IMR-90 (cell line): ENCODE data around the gene RAB31. TPM values are rescaled to one million over a fixed set of nuclear protein-coding genes. Genes with fewer than 3 reads are reported as not detected.

Experiments
- ATAC-seq: fragments of 200-7000 bp; cut with Tn5 transposase; 2 replicates; pipeline ENCODE4 v1.9.1; 2020; ENCODE audit warnings: low read depth, mild to moderate bottlenecking, moderate library complexity
- BruUV-seq: library from RNA; stranded (reverse); fragments of 400-500 nt; replicated peaks from 2 replicates; lab custom pipeline; 2021; lab: Mats Ljungman, UMichigan
- CTCF ChIA-PET: fragments of 300-600 bp; formaldehyde crosslinking; extraction: SDS; loops from one replicate; lab custom pipeline; 2021; ENCODE audit warnings: antibody characterized with exemption; lab: Yijun Ruan, JAX
- POLR2A ChIA-PET: fragments of 300-600 bp; sonication (Branson Sonifier 250); formaldehyde crosslinking; loops from one replicate; lab custom pipeline; 2022; ENCODE audit warnings: antibody characterized with exemption; ENCODE audit not compliant: unreplicated experiment; lab: Charles Lee
- DNase-seq: peaks from one replicate; pipeline ENCODE4 v3.0.0; 2013
- H2AFZ ChIP-seq: replicated peaks from 2 replicates; pipeline ENCODE3; 2013; ENCODE audit warnings: low read length, mild to moderate bottlenecking; ENCODE audit not compliant: poor library complexity
- H2AK5ac ChIP-seq: 2 replicates; pipeline ENCODE4 v1.6.1; 2013; ENCODE audit warnings: low read depth, low read length, inconsistent platforms
- H2AK9ac ChIP-seq: replicated peaks from 2 replicates; pipeline ENCODE3; 2013; ENCODE audit warnings: mild to moderate bottlenecking, low read depth, low read length, moderate library complexity; ENCODE audit not compliant: poor library complexity
- H2BK120ac ChIP-seq: 2 replicates; pipeline ENCODE4 v1.6.1; 2013; ENCODE audit warnings: low read depth, low read length, inconsistent platforms
- H2BK15ac ChIP-seq: 3 replicates; pipeline ENCODE4 v1.6.1; 2013; ENCODE audit warnings: low read depth, low read length, inconsistent platforms
- H2BK20ac ChIP-seq: 2 replicates; pipeline ENCODE4 v1.6.1; 2013; ENCODE audit warnings: low read depth, mild to moderate bottlenecking, inconsistent platforms, low read length, moderate library complexity
- H2BK5ac ChIP-seq: 2 replicates; pipeline ENCODE4 v1.6.1; 2013; ENCODE audit warnings: mild to moderate bottlenecking, low read depth, low read length, inconsistent platforms; ENCODE audit not compliant: poor library complexity, severe bottlenecking
- H3K14ac ChIP-seq: replicated peaks from 2 replicates; pipeline ENCODE4 v1.6.1; 2013; ENCODE audit warnings: low read depth, low read length, inconsistent platforms
- H3K18ac ChIP-seq: 2 replicates; pipeline ENCODE4 v1.6.1; 2013; ENCODE audit warnings: low read depth, low read length, control low read depth
- H3K23ac ChIP-seq: 2 replicates; pipeline ENCODE4 v1.6.1; 2013; ENCODE audit warnings: low read depth, low read length, inconsistent platforms
- H3K27ac ChIP-seq: 2 replicates; pipeline ENCODE4 v1.5.1; 2013; ENCODE audit warnings: mild to moderate bottlenecking, control low read depth, low read length; ENCODE audit not compliant: insufficient read depth
- H3K27me3 ChIP-seq: 2 replicates; pipeline ENCODE4 v1.6.1; 2013; ENCODE audit warnings: low read length; ENCODE audit not compliant: control insufficient read depth, insufficient read depth
- H3K36me3 ChIP-seq: 2 replicates; pipeline ENCODE4 v1.6.1; 2013; ENCODE audit warnings: low read length, mixed read lengths; ENCODE audit not compliant: control insufficient read depth, insufficient read depth
- H3K4ac ChIP-seq: 2 replicates; pipeline ENCODE4 v1.6.1; 2013; ENCODE audit warnings: low read depth, low read length, inconsistent platforms
- H3K4me1 ChIP-seq: 2 replicates; pipeline ENCODE4 v1.6.1; 2013; ENCODE audit warnings: low read length, mixed read lengths; ENCODE audit not compliant: control insufficient read depth, insufficient read depth
- H3K4me2 ChIP-seq: 2 replicates; pipeline ENCODE4 v1.6.1; 2013; ENCODE audit warnings: low read depth, mild to moderate bottlenecking, control low read depth, low read length, moderate library complexity
- H3K4me3 ChIP-seq: 2 replicates; pipeline ENCODE4 v1.5.1; 2013; ENCODE audit warnings: low read depth, mild to moderate bottlenecking, control low read depth, low read length, moderate library complexity; ENCODE audit not compliant: insufficient read depth
- H3K56ac ChIP-seq: 2 replicates; pipeline ENCODE4 v1.6.1; 2013; ENCODE audit warnings: low read length, inconsistent platforms; ENCODE audit not compliant: insufficient read depth; ENCODE audit errors: extremely low read depth
- H3K79me1 ChIP-seq, 2 experiments: 2 replicates each; pipeline ENCODE4 v1.6.1; 2013; ENCODE audit warnings: low read length in 2 of 2, inconsistent platforms in 1 of 2, low read depth in 1 of 2
- H3K9ac ChIP-seq: 2 replicates; pipeline ENCODE4 v1.6.1; 2013; ENCODE audit warnings: low read depth, low read length, control low read depth
- H3K9me1 ChIP-seq: 2 replicates; pipeline ENCODE4 v1.6.1; 2013; ENCODE audit warnings: low read length, inconsistent platforms; ENCODE audit not compliant: insufficient read depth
- H3K9me3 ChIP-seq: 2 replicates; pipeline ENCODE4 v1.6.1; 2013; ENCODE audit warnings: low read length; ENCODE audit not compliant: control insufficient read depth, insufficient read depth
- H4K20me1 ChIP-seq: 2 replicates; pipeline ENCODE4 v1.6.1; 2013; ENCODE audit warnings: low read length, inconsistent platforms; ENCODE audit not compliant: insufficient read depth
- H4K5ac ChIP-seq: 2 replicates; pipeline ENCODE4 v1.6.1; 2013; ENCODE audit warnings: mild to moderate bottlenecking, low read depth, low read length, control low read depth
- H4K8ac ChIP-seq, 2 experiments: 2 replicates each; pipeline ENCODE4 v1.6.1; 2013; ENCODE audit warnings: low read depth in 2 of 2, low read length in 2 of 2, control low read depth in 1 of 2, inconsistent platforms in 1 of 2
- H4K91ac ChIP-seq: 2 replicates; pipeline ENCODE4 v1.6.1; 2013; ENCODE audit warnings: low read depth, low read length, inconsistent platforms; ENCODE audit not compliant: insufficient read depth
- BHLHE40 ChIP-seq: fragments of 150-350 bp; IDR thresholded peaks from 2 replicates; pipeline ENCODE4 v1.6.1; 2016; ENCODE audit warnings: mild to moderate bottlenecking, low read depth, low read length
- CEBPB ChIP-seq: IDR thresholded peaks from 2 replicates; pipeline ENCODE4 v1.6.1; 2012; ENCODE audit warnings: low read depth, low read length, improper control_type of control experiment
- CHD1 ChIP-seq: IDR thresholded peaks from 2 replicates; pipeline ENCODE4 v1.6.1; 2012; ENCODE audit warnings: low read depth, low read length, improper control_type of control experiment
- FOS ChIP-seq: fragments of 150-350 bp; IDR thresholded peaks from 2 replicates; pipeline ENCODE4 v1.6.1; 2016; ENCODE audit warnings: low read depth, low read length
- MXI1 ChIP-seq: IDR thresholded peaks from 2 replicates; pipeline ENCODE4 v1.6.1; 2012; ENCODE audit warnings: low read depth, mild to moderate bottlenecking, low read length, moderate library complexity, borderline replicate concordance
- NFE2L2 ChIP-seq: fragments of 150-350 bp; IDR thresholded peaks from 2 replicates; pipeline ENCODE4 v1.6.1; 2016; ENCODE audit warnings: low read depth, mild to moderate bottlenecking, low read length
- RAD21 ChIP-seq: IDR thresholded peaks from 2 replicates; pipeline ENCODE4 v1.6.1; 2012; ENCODE audit warnings: low read length, improper control_type of control experiment
- RFX5 ChIP-seq: IDR thresholded peaks from 2 replicates; pipeline ENCODE4 v1.8.0; 2012; ENCODE audit warnings: low read depth, mild to moderate bottlenecking, low read length, moderate library complexity
- SMC3 ChIP-seq: fragments of 150-350 bp; IDR thresholded peaks from 2 replicates; pipeline ENCODE4 v1.6.1; 2016; ENCODE audit warnings: low read depth, mild to moderate bottlenecking, antibody characterized with exemption, low read length, moderate library complexity
- USF2 ChIP-seq: fragments of 150-350 bp; IDR thresholded peaks from 2 replicates; pipeline ENCODE4 v1.6.1; 2017; ENCODE audit warnings: mild to moderate bottlenecking, antibody characterized with exemption, low read length, low read depth
- whole genome bisulfite sequencing, 2 experiments: methylation state at CpG; one replicate each; pipeline versions ENCODE4 v1.1.5 to v1.1.7; 2013; ENCODE audit warnings: missing lambda C conversion rate in 2 of 2; ENCODE audit not compliant: insufficient read length in 1 of 2; ENCODE audit errors: extremely low coverage in 2 of 2; 5-methylcytosine and 5-hydroxymethylcytosine counted together
- dilution Hi-C: fragments of 300-500 bp; cut with HindIII; formaldehyde crosslinking; loops from one replicate; pipeline ENCODE4 v1.14.3; 2018; ENCODE audit warnings: low sequenced_read_pairs; ENCODE audit not compliant: unreplicated experiment
- in situ Hi-C: fragments of 300-500 bp; cut with MboI; formaldehyde crosslinking; loops from 3 replicates; pipeline ENCODE4 v1.14.3; 2019; ENCODE audit warnings: low sequenced_read_pairs, inconsistent platforms, mixed read lengths
- intact Hi-C: fragments of 100-400 bp; cut with micrococcal nuclease; formaldehyde crosslinking; loops from 2 replicates; pipeline ENCODE4 v1.10.0; 2022
- polyA plus RNA-seq, 3 experiments: library from polyadenylated mRNA; depleted of rRNA; stranded (reverse); fragments of >200 nt; gene quantifications; 2 replicates each; pipeline ENCODE4 v1.2.3, GENCODE V29; 2012; ENCODE audit warnings: low replicate concordance in 1 of 3
- total RNA-seq: library from RNA; depleted of rRNA; stranded (reverse); fragments of >200 nt; gene quantifications from 2 replicates; pipeline ENCODE4 v1.2.3, GENCODE V29; 2012
- TF ChIP-seq, protein P1 (sequence below): fragments of 150-350 bp; IDR thresholded peaks from 2 replicates; pipeline ENCODE4 v1.6.1; 2016; ENCODE audit warnings: low read depth, mild to moderate bottlenecking, low read length, moderate library complexity, borderline replicate concordance

The RAB31 gene
- total and polyA plus RNA-seq, 2 of the 4 experiments (the other 2 are of a cell fraction), result 13.8 to 26.9 TPM

GRCh38 chr18:9683418-9684396 is 24.4 kb upstream of the RAB31 start:
- no peak overlapping the region for H4K91ac ChIP-seq
- no peak overlapping the region for H3K18ac ChIP-seq
- no peak overlapping the region for H3K56ac ChIP-seq
- H3K27me3 ChIP-seq, result no peaks in the 10 kb centered on the region
- BruUV-seq, result no TSS peak
- peak overlapping the region; percentile 2; the same call in 1 of the 2 replicates for H2BK20ac ChIP-seq
- H4K5ac ChIP-seq, result no peak overlapping the region
- no peak overlapping the region for H2BK5ac ChIP-seq
- no peak overlapping the region; the same call in 1 of the 2 replicates for H3K27ac ChIP-seq
- WGBS, 2 experiments, result 60% methylated on average over 3 of the region's 9 CpGs; no CpG with 5 or more reads in 1 of the 2 experiments
- intact Hi-C loops, result loop anchor here (1.0 to 10.0 kb wide), 5 partner anchors 71 to 841 kb away; partner anchors contain the start of gene NAPG
- no peak overlapping the region for H3K4me2 ChIP-seq
- peak overlapping the region; percentile 1; the same call in 1 of the 2 replicates for H3K14ac ChIP-seq
- no peaks in the 10 kb centered on the region for H3K36me3 ChIP-seq
- peak overlapping the region; percentile 17; the same call in 1 of the 2 replicates for H3K23ac ChIP-seq
- H2AFZ ChIP-seq, result peak overlapping the region; percentile 69
- in situ Hi-C loops, result no loop called here
- H2AK5ac ChIP-seq, result peak overlapping the region; percentile 44; the same call in 1 of the 2 replicates
- H3K79me1 ChIP-seq, result peaks cover 0 to 5% of the 10 kb centered on the region in 2 experiments; a peak in 2 of 4 replicates
- dilution Hi-C loops, result no loop called here
- ATAC-seq (peak; percentile 78), DNase-seq (peak; percentile 70)
- H3K4me3 ChIP-seq, result no peak overlapping the region
- H3K9me1 ChIP-seq, result 0 out of 2 replicates have a peak, but pooled peaks cover 4% of the 10 kb centered on the region
- peak overlapping the region; percentile 57; the same call in 1 of the 2 replicates for H3K4ac ChIP-seq
- H2BK15ac ChIP-seq, result peak overlapping the region; percentile 10; the same call in 1 of the 3 replicates
- no peak overlapping the region for H3K9ac ChIP-seq
- no peaks in the 10 kb centered on the region for H4K20me1 ChIP-seq
- peak overlapping the region; percentile 32; the same call in 1 of the 2 replicates for H2BK120ac ChIP-seq
- peaks cover 12% of the 10 kb centered on the region for H3K4me1 ChIP-seq
- H4K8ac ChIP-seq, result peak overlapping the region in 1 of 2 experiments; percentile 32; a peak in 1 of 4 replicates
- POLR2A ChIA-PET, result interaction anchor here (0.7 kb wide), 1 partner anchor 219 kb away, joined by 4 read pairs; no protein-coding TSS in a partner anchor
- no peaks in the 10 kb centered on the region for H3K9me3 ChIP-seq
- CTCF ChIA-PET, result interaction anchor here (1.0 to 2.0 kb wide), 5 partner anchors 59 to 275 kb away, joined by 3 to 10 read pairs (median 3); no protein-coding TSS in a partner anchor
- H2AK9ac ChIP-seq, result peak overlapping the region; percentile 70
- TF ChIP-seq NFE2L2 (no peak), CHD1 (no peak), USF2 (peak; percentile 43; the same call in 1 of the 2 replicates), RFX5 (no peak), RAD21 (peak; percentile 75), BHLHE40 (no peak), MXI1 (no peak), FOS (no peak), SMC3 (peak; percentile 72), CEBPB (no peak)
- TF ChIP-seq, protein P1, sequence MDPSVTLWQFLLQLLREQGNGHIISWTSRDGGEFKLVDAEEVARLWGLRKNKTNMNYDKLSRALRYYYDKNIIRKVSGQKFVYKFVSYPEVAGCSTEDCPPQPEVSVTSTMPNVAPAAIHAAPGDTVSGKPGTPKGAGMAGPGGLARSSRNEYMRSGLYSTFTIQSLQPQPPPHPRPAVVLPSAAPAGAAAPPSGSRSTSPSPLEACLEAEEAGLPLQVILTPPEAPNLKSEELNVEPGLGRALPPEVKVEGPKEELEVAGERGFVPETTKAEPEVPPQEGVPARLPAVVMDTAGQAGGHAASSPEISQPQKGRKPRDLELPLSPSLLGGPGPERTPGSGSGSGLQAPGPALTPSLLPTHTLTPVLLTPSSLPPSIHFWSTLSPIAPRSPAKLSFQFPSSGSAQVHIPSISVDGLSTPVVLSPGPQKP, result no peak
